T-helper 1 cell (primary cell): ENCODE results near the gene AKR7A3.

Experiments used
- DNase-seq, 5 donors: peaks; one replicate each; pipeline ENCODE4 v3.0.0-alpha.2; 2012 to 2020
- total RNA-seq, 4 donors: gene quantifications; one replicate each; lab custom pipeline; 2026; lab: John Stamatoyannopoulos, UW

AKR7A3 gene
- total RNA-seq, result 0.27 to 0.62 (median 0.33) reads per million in 4 donors

GRCh38 chr1:19288324-19289241 lies at the start of gene AKR7A3:
Gene AKR7A3 (minus strand): TSS chr1:19288770. CDS start chr1:19288709, 61 bp downstream.
- peak; percentile 26 to 68 (median 37) for DNase-seq

GRCh38 chr1:19338323-19338762 lies 49.8 kb upstream of the AKR7A3 start:
- DNase-seq, result no peak

GRCh38 chr1:19337289-19337688 lies 48.7 kb upstream of the AKR7A3 start:
- DNase-seq, result no peak

- DNase-seq, result no peak
These were observed 48.0 kb upstream of the AKR7A3 start for GRCh38 chr1:19336543-19336942.

- DNase-seq, result no peak
These were observed 45.2 kb upstream of the AKR7A3 start for GRCh38 chr1:19333587-19334354.

- no peak for DNase-seq
These were observed 44.3 kb upstream of the AKR7A3 start for GRCh38 chr1:19332832-19333231.

- no peak for DNase-seq
These were observed 42.8 kb upstream of the AKR7A3 start for GRCh38 chr1:19331262-19331878.

- no peak for DNase-seq
These were observed 42.0 kb upstream of the AKR7A3 start for GRCh38 chr1:19330449-19331135.

- no peak for DNase-seq
These were observed 41.0 kb upstream of the AKR7A3 start for GRCh38 chr1:19329611-19330010.

- no peak for DNase-seq
These were observed 40.6 kb upstream of the AKR7A3 start for GRCh38 chr1:19329188-19329587.

GRCh38 chr1:19328486-19328885 lies 39.9 kb upstream of the AKR7A3 start:
- DNase-seq, result no peak

GRCh38 chr1:19327736-19328135 lies 39.2 kb upstream of the AKR7A3 start:
- no peak for DNase-seq

GRCh38 chr1:19327301-19327700 lies 38.7 kb upstream of the AKR7A3 start:
- no peak for DNase-seq

- DNase-seq, result no peak
These were observed 38.1 kb upstream of the AKR7A3 start for GRCh38 chr1:19326748-19327065.

GRCh38 chr1:19325958-19326747 lies 37.6 kb upstream of the AKR7A3 start:
- DNase-seq, result no peak

- DNase-seq, result no peak
These were observed 36.9 kb upstream of the AKR7A3 start for GRCh38 chr1:19325368-19325957.

- DNase-seq, result no peak
These were observed 36.1 kb upstream of the AKR7A3 start for GRCh38 chr1:19324665-19324990.

GRCh38 chr1:19323987-19324664 lies 35.6 kb upstream of the AKR7A3 start:
- no peak for DNase-seq

GRCh38 chr1:19322481-19322880 lies 33.9 kb upstream of the AKR7A3 start:
- DNase-seq, result no peak

GRCh38 chr1:19321071-19321470 lies 32.5 kb upstream of the AKR7A3 start:
- DNase-seq, result no peak

- no peak for DNase-seq
These were observed 30.6 kb upstream of the AKR7A3 start for GRCh38 chr1:19319196-19319595.
